ENCODE measurements around the gene FAM114A1.
"Not testable (repeated sequence)": the region's sequence is repeated elsewhere in the genome, so short reads cannot be mapped to it uniquely, and the experiment has no call there.

The FAM114A1 gene

GRCh38 chr4:38898245-38898644, 30.6 kb downstream of the FAM114A1 start:
- CTCF ChIA-PET, result interaction anchor here (0.7 to 1.1 kb wide), 2 partner anchors 9 to 237 kb away, joined by 3 to 5 read pairs; no protein-coding TSS in a partner anchor
- peaks cover 16% of the 10 kb centered on the region for H3K27me3 Mint-ChIP-seq

GRCh38 chr4:38902221-38902620, 34.6 kb downstream of the FAM114A1 start:
- DNase-seq, result no peak
- Mint-ChIP-seq H3K9me3 (no peaks in the 10 kb centered on the region), H3K27ac (no peak overlapping the region), H3K4me3 (no peak overlapping the region), H3K4me1 (peaks cover 2% of the 10 kb centered on the region), H3K27me3 (peaks cover 16% of the 10 kb centered on the region), H3K36me3 (no peaks in the 10 kb centered on the region)
- CTCF ChIA-PET, result interaction anchor here (0.8 to 9.0 kb wide), 30 partner anchors 11 to 563 kb away, joined by 3 to 122 read pairs (median 4); no protein-coding TSS in a partner anchor

More at GRCh38 chr4:38898245-38898644, 30.6 kb downstream of the FAM114A1 start:
- Mint-ChIP-seq H3K27ac (no peak overlapping the region), H3K4me3 (no peak overlapping the region), H3K9me3 (no peaks in the 10 kb centered on the region), H3K36me3 (no peaks in the 10 kb centered on the region), H3K4me1 (no peaks in the 10 kb centered on the region)
- DNase-seq, result no peak

- H3K27me3 Mint-ChIP-seq, result peaks cover 15% of the 10 kb centered on the region
- no peak overlapping the region for H3K27ac Mint-ChIP-seq
- H3K36me3 Mint-ChIP-seq, result no peaks in the 10 kb centered on the region
- H3K9me3 Mint-ChIP-seq, result no peaks in the 10 kb centered on the region
- H3K4me1 Mint-ChIP-seq, result peaks cover 2% of the 10 kb centered on the region
- CTCF ChIA-PET, result interaction anchor here (0.5 to 9.0 kb wide), 36 partner anchors 9 to 563 kb away, joined by 3 to 122 read pairs (median 4); no protein-coding TSS in a partner anchor
- DNase-seq, result no peak
- no peak overlapping the region for H3K4me3 Mint-ChIP-seq
These were observed 35.1 kb downstream of the FAM114A1 start for GRCh38 chr4:38902695-38903094.

- no peak overlapping the region for H3K27ac Mint-ChIP-seq
- no peaks in the 10 kb centered on the region for H3K9me3 Mint-ChIP-seq
- peaks cover 2% of the 10 kb centered on the region for H3K4me1 Mint-ChIP-seq
- no peak overlapping the region for H3K4me3 Mint-ChIP-seq
- CTCF ChIA-PET, result interaction anchor here (0.8 to 9.0 kb wide), 8 partner anchors 9 to 277 kb away, joined by 3 to 122 read pairs (median 4); no protein-coding TSS in a partner anchor
- DNase-seq, result no peak
- peaks cover 13% of the 10 kb centered on the region for H3K27me3 Mint-ChIP-seq
- H3K36me3 Mint-ChIP-seq, result no peaks in the 10 kb centered on the region
These were observed 36.6 kb downstream of the FAM114A1 start for GRCh38 chr4:38904090-38904666.

- no peaks in the 10 kb centered on the region for H3K9me3 Mint-ChIP-seq
- CTCF ChIA-PET, result interaction anchor here (0.7 to 9.0 kb wide), 7 partner anchors 9 to 230 kb away, joined by 3 to 122 read pairs (median 4); no protein-coding TSS in a partner anchor
- H3K4me1 Mint-ChIP-seq, result peaks cover 2% of the 10 kb centered on the region
- H3K27ac Mint-ChIP-seq, result no peak overlapping the region
- H3K36me3 Mint-ChIP-seq, result no peaks in the 10 kb centered on the region
- H3K4me3 Mint-ChIP-seq, result no peak overlapping the region
- no peak for DNase-seq
- H3K27me3 Mint-ChIP-seq, result peaks cover 13% of the 10 kb centered on the region
These were observed 37.1 kb downstream of the FAM114A1 start for GRCh38 chr4:38904682-38905081.

GRCh38 chr4:38905652-38906385, 38.2 kb downstream of the FAM114A1 start:
- no peak overlapping the region for H3K4me3 Mint-ChIP-seq
- H3K36me3 Mint-ChIP-seq, result no peaks in the 10 kb centered on the region
- peaks cover 2% of the 10 kb centered on the region for H3K4me1 Mint-ChIP-seq
- CTCF ChIA-PET, result interaction anchor here (0.5 to 9.0 kb wide), 4 partner anchors 12 to 307 kb away, joined by 3 to 122 read pairs (median 4); no protein-coding TSS in a partner anchor
- peaks cover 10% of the 10 kb centered on the region for H3K27me3 Mint-ChIP-seq
- H3K9me3 Mint-ChIP-seq, result no peaks in the 10 kb centered on the region
- H3K27ac Mint-ChIP-seq, result no peak overlapping the region
- DNase-seq, result no peak

GRCh38 chr4:38907696-38908270, 40.2 kb downstream of the FAM114A1 start:
- Mint-ChIP-seq H3K4me1 (peaks cover 2% of the 10 kb centered on the region), H3K27me3 (peaks cover 3% of the 10 kb centered on the region), H3K27ac (no peak overlapping the region), H3K4me3 (no peak overlapping the region), H3K9me3 (no peaks in the 10 kb centered on the region), H3K36me3 (no peaks in the 10 kb centered on the region)
- no peak for DNase-seq
- CTCF ChIA-PET, result interaction anchor here (0.6 to 9.0 kb wide), 2 partner anchors 121 to 227 kb away, joined by 3 to 122 read pairs; no protein-coding TSS in a partner anchor

- CTCF ChIA-PET, result interaction anchor here (1.1 to 1.4 kb wide), 3 partner anchors 16 to 226 kb away, joined by 3 to 7 read pairs (median 3); no protein-coding TSS in a partner anchor
- Mint-ChIP-seq H3K27ac (no peak overlapping the region), H3K9me3 (no peaks in the 10 kb centered on the region), H3K4me3 (no peak overlapping the region), H3K27me3 (peaks cover 3% of the 10 kb centered on the region), H3K4me1 (peaks cover 2% of the 10 kb centered on the region), H3K36me3 (no peaks in the 10 kb centered on the region)
- DNase-seq, result no peak
These were observed 41.4 kb downstream of the FAM114A1 start for GRCh38 chr4:38909015-38909414.

GRCh38 chr4:38911257-38911656, 43.7 kb downstream of the FAM114A1 start:
- peaks cover 11% of the 10 kb centered on the region for H3K4me1 Mint-ChIP-seq
- H3K4me3 Mint-ChIP-seq, result no peak overlapping the region
- peaks cover 3% of the 10 kb centered on the region for H3K27me3 Mint-ChIP-seq
- H3K36me3 Mint-ChIP-seq, result peaks cover 6% of the 10 kb centered on the region
- H3K27ac Mint-ChIP-seq, result no peak overlapping the region
- no peaks in the 10 kb centered on the region for H3K9me3 Mint-ChIP-seq
- CTCF ChIA-PET, result interaction anchor here (0.6 kb wide), 1 partner anchor 225 kb away, joined by 3 read pairs; no protein-coding TSS in a partner anchor
- no peak for DNase-seq

GRCh38 chr4:38914854-38915253, 47.2 kb downstream of the FAM114A1 start:
- H3K27ac Mint-ChIP-seq, result peak overlapping the region; percentile 69
- H3K9me3 Mint-ChIP-seq, result no peaks in the 10 kb centered on the region
- H3K36me3 Mint-ChIP-seq, result peaks cover 6% of the 10 kb centered on the region
- peaks cover 3% of the 10 kb centered on the region for H3K27me3 Mint-ChIP-seq
- DNase-seq, result peak; percentile 35
- H3K4me3 Mint-ChIP-seq, result peak overlapping the region; percentile 29
- H3K4me1 Mint-ChIP-seq, result peaks cover 11% of the 10 kb centered on the region
- CTCF ChIA-PET, result interaction anchor here (1.5 kb wide), 1 partner anchor 54 kb away, joined by 4 read pairs; no protein-coding TSS in a partner anchor

- H3K36me3 Mint-ChIP-seq, H3K9me3 Mint-ChIP-seq, CTCF ChIA-PET, H3K27ac Mint-ChIP-seq, DNase-seq, H3K27me3 Mint-ChIP-seq, H3K4me3 Mint-ChIP-seq: not testable (repeated sequence)
- H3K4me1 Mint-ChIP-seq, result peaks cover 18% of the 10 kb centered on the region
These were observed 48.7 kb downstream of the FAM114A1 start for GRCh38 chr4:38916267-38916666.

GRCh38 chr4:38917481-38918025, 49.9 kb downstream of the FAM114A1 start:
- Mint-ChIP-seq H3K27me3 (no peaks in the 10 kb centered on the region), H3K36me3 (peaks cover 6% of the 10 kb centered on the region), H3K4me3 (no peak overlapping the region), H3K9me3 (no peaks in the 10 kb centered on the region), H3K4me1 (peaks cover 18% of the 10 kb centered on the region), H3K27ac (no peak overlapping the region)
- DNase-seq, result no peak
- CTCF ChIA-PET, result interaction anchor here (0.6 to 1.0 kb wide), 3 partner anchors 14 to 228 kb away, joined by 3 read pairs; no protein-coding TSS in a partner anchor

- Mint-ChIP-seq H3K9me3 (no peaks in the 10 kb centered on the region), H3K27me3 (no peaks in the 10 kb centered on the region), H3K4me3 (no peak overlapping the region), H3K4me1 (peaks cover 18% of the 10 kb centered on the region), H3K36me3 (peaks cover 6% of the 10 kb centered on the region), H3K27ac (no peak overlapping the region)
- DNase-seq, result no peak
- CTCF ChIA-PET, result interaction anchor here (0.7 kb wide), 1 partner anchor 109 kb away, joined by 3 read pairs; no protein-coding TSS in a partner anchor
These were observed 51.9 kb downstream of the FAM114A1 start for GRCh38 chr4:38919494-38919893.

GRCh38 chr4:38920186-38920585, 52.6 kb downstream of the FAM114A1 start:
- H3K36me3 Mint-ChIP-seq, result peaks cover 4% of the 10 kb centered on the region
- H3K4me3 Mint-ChIP-seq, result no peak overlapping the region
- no peaks in the 10 kb centered on the region for H3K27me3 Mint-ChIP-seq
- no peaks in the 10 kb centered on the region for H3K9me3 Mint-ChIP-seq
- no peak overlapping the region for H3K27ac Mint-ChIP-seq
- H3K4me1 Mint-ChIP-seq, result peaks cover 12% of the 10 kb centered on the region
- DNase-seq, result no peak
- CTCF ChIA-PET, result interaction anchor here (0.7 kb wide), 1 partner anchor 109 kb away, joined by 3 read pairs; no protein-coding TSS in a partner anchor

Data from activated naive CD4-positive, alpha-beta T cell treated with anti-CD3 and anti-CD28 coated beads, Interleukin-2, amount 10 ng/mL, durations not matched to agents 7 days and 5 days (primary cell).